Posterior vena cava (tissue), 2 donors: Measurements from ENCODE around the gene KEL. TPM values are rescaled to one million over a fixed set of nuclear protein-coding genes. Genes with fewer than 3 reads are reported as not detected.

ENCODE experiments used
- DNase-seq: peaks from one replicate; pipeline ENCODE4 v3.0.0-alpha.2; 2020; ENCODE audit warnings: low spot score
- intact Hi-C, 2 donors: fragments of 100-400 bp; cut with DNase I; formaldehyde crosslinking; loops; one replicate each; pipeline versions ENCODE4 v1.14.1 to v1.14.2; 2022 to 2023
- total RNA-seq, 2 donors: library from RNA; stranded (reverse); fragmentation: NEBNext Ultra II Directional; extraction: Animal tissue kit (Norgen Biotek cat#: 25700); gene quantifications; one replicate each; pipeline ENCODE4 v1.2.1, GENCODE V29; 2021
- donor health status: DM: yes; HTN: yes; CAD: no.
- donor health status: DM: yes; HTN: yes; CAD: no.

Gene KEL
- total RNA-seq, 2 donors from 2014 or later, result 0.67 to 1.2 TPM

DNA sequence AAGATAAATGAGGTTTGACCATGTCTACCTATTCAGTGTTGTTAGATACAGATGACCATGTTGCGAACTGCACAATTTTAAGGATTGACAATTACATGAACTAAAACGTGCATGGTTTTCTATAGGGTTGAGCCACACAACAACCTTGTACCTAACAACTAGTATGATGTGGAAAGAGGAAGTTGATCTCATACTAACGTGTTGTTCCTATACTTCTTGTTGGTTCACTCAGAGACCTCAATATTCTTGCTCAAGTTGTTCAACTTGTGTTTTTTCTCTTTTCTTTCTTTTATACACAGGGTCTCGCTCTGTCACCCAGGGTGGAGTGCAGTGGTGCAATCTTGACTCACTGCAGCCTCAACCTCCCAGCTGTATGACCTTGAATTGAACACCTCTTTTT is 6.1 kb upstream of the KEL start:
- no peak for DNase-seq
- intact Hi-C loops, result no loop called here

DNA sequence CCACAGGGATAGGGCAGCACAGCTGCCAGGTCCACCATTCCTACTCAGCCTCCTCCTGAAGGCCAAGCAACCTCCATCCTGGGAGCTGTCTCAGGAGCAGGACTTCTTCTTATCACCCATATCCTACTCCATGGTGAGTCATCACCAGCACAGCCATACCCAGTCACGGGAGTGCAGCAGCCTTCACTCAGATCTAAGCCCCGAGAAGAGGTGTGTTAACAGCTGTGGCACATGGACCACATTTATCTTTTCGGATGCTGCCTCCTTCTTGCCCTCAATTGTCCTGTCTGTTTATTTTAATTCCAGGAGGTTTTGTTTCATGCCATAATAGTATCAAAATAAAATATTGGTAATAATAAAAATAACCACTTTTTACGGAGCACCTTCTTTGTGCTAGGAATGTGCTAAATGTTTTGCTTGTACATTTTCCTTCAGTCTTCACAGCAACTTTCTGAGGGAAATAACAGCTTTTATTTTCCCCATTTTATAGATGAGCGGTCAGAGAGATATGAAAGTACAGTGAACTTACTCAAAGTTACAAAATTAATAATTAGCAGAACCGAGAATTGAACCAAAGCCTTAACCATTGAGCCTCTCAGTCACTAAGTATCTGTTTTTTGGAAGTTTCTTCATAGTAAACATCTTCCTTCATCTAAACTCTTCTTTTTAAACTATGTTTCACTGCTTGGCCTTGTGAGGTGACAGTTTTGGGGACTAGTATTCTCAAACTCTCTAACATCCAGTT is 2.5 kb upstream of the KEL start:
- intact Hi-C loops, result no loop called here
- DNase-seq, result no peak

DNA sequence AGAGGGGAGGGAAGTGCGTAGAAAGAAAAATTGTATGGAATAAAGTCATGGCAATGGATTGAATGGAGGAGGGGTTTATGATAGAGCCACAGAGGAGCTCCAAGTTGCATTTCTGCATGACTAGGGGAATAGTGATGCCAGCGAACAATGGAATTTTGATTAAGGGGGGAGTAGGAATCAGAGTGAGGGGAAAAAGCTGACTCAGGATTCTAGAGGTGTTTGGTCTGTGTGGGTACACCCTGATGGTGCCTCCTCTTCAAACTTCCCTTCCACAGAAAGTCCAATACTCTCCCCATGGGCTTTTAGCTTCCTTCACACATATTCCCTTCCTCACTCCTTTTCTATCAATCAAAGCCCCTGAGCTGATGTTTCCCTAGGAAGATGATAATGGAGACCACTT is 1.8 kb upstream of the KEL start:
- intact Hi-C loops, result no loop called here

GRCh38 chr7:142962991-142963390 is 828 bp upstream of the KEL start:
- intact Hi-C loops, result no loop called here
- DNase-seq, result no peak

More for the DNA sequence above, 1.8 kb upstream of the KEL start:
- no peak for DNase-seq

DNA sequence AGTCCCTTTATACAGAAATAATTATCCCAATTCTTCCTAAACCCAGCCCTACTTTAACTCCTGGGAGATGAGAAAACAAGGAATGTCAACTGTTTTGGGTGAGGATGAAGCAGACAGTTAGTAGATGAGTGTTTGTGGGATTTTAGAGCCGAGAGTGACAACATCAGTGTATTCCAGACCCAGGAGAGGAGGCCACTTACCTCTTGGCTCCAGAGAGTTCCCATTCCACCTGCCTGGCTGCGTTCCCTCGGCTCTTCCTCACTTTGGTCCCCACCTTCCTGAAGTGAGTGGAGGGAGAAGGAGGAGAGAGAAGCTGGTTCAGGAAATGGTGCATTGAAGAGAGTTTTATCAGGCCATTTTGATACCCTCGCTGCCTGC is 579 bp downstream of the KEL start:
- intact Hi-C loops, result no loop called here
- DNase-seq, result no peak

DNA sequence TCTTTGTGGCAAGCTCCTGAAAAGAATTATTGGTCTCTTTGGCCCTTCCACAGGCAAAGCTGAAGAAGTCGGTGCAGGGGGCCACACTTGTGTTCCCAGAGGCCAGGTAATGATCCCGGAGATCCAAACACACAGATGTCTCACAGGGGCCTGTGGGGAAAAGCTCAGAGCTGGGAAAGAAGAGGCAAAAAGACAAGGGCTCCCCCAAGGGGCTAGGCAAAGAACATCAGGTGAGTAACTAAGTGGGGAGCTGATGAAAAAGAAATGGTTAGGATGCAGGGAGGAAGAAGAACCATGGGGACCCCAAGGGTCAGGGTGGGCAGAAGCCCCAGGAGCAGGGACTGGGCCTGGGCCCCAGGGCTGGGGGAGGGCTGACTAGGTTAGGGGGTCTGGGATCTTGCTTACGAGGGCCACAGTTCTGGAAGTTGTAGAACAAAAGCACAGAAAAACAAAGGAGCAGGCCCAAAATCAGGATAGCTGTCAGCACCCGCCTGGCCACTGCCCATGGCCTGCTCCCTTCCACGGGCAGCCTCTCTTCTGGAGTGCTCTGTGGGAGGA is 1.1 kb downstream of the KEL start:
- intact Hi-C loops, result no loop called here
- DNase-seq, result no peak

DNA sequence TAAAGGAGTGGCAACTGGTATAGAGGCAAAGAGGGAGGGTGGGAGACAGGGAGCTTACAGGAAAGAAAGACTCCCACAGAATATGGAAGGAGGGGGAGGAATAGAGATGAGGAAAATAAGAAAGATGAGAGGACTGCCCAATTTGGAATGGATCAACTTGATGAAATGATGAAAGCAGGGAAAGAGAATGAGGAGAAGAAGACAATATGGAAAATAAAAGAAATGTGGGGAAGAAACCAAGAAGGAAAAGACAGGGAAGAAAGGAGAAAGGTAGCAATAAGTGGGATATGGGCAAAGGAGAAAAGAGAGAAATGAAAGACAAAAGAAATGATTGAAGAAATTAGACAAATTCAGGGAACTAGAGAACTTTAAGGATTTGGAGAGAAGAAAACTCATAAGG is 3.0 kb downstream of the KEL start:
- intact Hi-C loops, result no loop called here
- no peak for DNase-seq

GRCh38 chr7:142957723-142958122 is 4.4 kb downstream of the KEL start:
- intact Hi-C loops, result no loop called here
- no peak for DNase-seq

DNA sequence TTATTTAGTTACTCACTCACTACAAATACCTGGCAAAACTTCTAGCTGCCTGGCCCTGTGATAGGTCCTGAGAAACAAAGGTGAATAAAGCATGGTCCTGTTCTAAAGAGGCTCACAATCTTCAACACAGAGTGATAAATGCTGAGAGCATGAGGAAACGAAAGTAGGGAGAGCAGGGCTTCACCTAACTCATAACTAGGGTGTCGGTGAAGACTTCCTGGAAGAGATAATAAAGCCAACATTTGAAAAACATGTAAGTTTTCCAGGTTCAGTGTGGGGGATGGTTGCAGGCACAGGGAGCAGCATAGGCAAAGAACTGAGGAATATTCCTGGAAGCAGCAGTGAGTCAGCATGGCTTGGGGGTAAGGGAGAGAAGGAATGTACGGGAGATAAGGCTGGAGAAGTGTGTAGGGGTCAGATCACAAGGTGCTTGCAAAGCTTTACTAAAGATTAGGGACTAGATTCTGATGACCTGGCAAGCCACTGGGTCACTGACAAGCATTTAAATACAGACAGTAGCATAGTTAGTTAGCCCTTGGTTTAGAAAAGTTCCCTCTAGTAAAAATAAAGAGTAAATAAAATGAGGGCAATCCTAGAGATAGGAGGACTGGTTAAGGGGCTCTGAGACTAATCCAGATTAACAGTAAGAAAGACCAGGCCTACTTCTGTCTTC is 5.1 kb downstream of the KEL start:
- intact Hi-C loops, result no loop called here
- DNase-seq, result no peak

DNA sequence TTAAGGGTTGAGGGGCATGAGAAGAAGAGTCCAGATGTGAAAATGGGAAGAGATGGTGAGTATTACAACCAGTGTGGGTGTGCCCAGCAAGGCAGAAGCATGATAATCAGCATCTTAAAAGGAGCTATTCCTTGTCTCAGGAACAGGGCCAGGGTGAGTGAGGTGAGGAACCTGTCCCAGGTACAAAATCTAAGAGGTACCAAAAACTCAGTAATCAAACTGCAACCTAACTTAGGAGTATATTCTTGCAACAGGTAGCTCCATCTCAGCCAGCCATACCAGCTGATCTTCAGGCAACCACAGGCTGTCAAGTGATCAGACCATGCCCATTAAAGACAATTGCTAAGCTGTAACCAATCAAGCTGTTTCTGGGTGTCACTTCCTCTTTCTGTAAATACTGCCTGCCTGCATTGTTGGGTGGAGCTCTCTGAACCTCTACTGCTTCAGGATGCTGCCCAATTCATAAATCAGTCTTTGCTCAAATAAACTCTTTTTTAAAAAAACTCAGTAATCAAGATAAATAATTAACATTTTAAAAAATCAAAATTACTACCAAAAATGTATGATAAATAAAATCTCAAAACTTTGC is 7.4 kb downstream of the KEL start:
- no peak for DNase-seq
- intact Hi-C loops, result no loop called here

- intact Hi-C loops, result no loop called here
- no peak for DNase-seq
Measured at GRCh38 chr7:142950235-142950634, 11.9 kb downstream of the KEL start.

- intact Hi-C loops, result no loop called here
Measured at GRCh38 chr7:142948603-142949002, 13.6 kb downstream of the KEL start.

GRCh38 chr7:142945001-142945400 is 17.2 kb downstream of the KEL start:
- intact Hi-C loops, result no loop called here
- no peak for DNase-seq

More at GRCh38 chr7:142948603-142949002, 13.6 kb downstream of the KEL start:
- no peak for DNase-seq

GRCh38 chr7:142943706-142944268 is 18.4 kb downstream of the KEL start:
- intact Hi-C loops, result no loop called here
- DNase-seq, result no peak

- intact Hi-C loops, result no loop called here
- DNase-seq, result no peak
Measured at GRCh38 chr7:142942746-142943145, 19.4 kb downstream of the KEL start.

GRCh38 chr7:142941541-142941940 is 20.6 kb downstream of the KEL start:
- no peak for DNase-seq

GRCh38 chr7:142940966-142941535 is 21.1 kb downstream of the KEL start:
- DNase-seq, result no peak
- intact Hi-C loops, result no loop called here

More at GRCh38 chr7:142941541-142941940, 20.6 kb downstream of the KEL start:
- intact Hi-C loops, result no loop called here

- no peak for DNase-seq
- intact Hi-C loops, result no loop called here
Measured at GRCh38 chr7:142939226-142939910, 22.8 kb downstream of the KEL start, which contains the start of gene LLCFC1. LLCFC1 (plus strand) TSS chr7:142939484; CDS start chr7:142939622, 138 bp downstream.

DNA sequence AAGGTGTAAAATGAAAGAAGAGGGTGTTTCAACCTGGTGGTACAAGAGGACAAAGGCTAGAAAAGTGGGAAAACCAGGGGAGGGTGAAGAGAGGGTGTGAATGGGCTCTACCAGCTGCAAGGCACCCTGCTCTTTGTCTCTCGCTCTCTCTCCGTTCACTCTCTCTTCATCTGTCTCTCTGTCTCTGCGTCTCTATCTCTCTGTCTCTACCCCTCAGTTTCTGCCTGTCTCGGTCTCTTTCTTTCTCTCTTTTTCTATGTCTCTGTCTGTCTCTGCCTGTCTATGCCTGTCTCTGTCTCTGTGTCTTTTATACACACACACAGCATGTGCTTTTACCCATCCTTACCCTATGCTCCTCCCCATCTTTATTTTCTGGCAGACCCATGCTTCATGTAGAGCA is 23.6 kb downstream of the KEL start:
- intact Hi-C loops, result no loop called here
- DNase-seq, result no peak
